ENCODE data around the gene SALL2. TPM values are rescaled to one million over a fixed set of nuclear protein-coding genes. Genes with fewer than 3 reads are reported as not detected.
"Not testable (repeated sequence)": the region's sequence is repeated elsewhere in the genome, so short reads cannot be mapped to it uniquely, and the experiment has no call there.

The SALL2 gene
- total and polyA plus RNA-seq, 12 donors, result 3.2 to 20.6 (median 6.9) TPM

DNA sequence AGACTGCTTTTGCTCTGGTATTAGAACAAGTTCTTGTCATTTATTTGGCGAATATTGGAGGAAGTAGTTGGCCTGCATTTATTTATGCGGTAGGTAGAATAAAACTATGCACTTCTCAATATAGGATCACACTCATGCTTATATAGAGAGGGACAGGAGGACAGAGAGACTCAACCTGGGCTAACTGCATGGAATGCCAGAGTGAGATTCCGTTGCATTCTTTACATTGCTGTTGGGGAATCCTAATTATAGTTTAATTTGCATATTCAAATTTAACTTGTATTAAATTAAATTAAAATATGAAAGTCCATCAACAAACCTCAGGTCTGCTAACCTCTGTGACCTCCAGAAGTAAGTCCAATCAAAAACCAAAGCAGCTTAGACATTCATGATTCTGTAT is 27.1 kb upstream of the SALL2 start:
- peaks cover 0 to 14% of the 10 kb centered on the region in 2 donors for H3K4me1 ChIP-seq (replicated peaks in 1 of 2)
- no peak overlapping the region for H3K4me3 ChIP-seq
- WGBS, 4 donors, result 89 to 95% (median 92%) methylated on average over 3 of the region's 3 CpGs
- no peak for DNase-seq
- no peaks in the 10 kb centered on the region for H3K36me3 ChIP-seq (replicated peaks in 1 of 2)
- intact Hi-C loops (cut with DNase I), result loop anchor here in 1 of 2 donors (10.0 kb wide), 1 partner anchor 58 kb away; no protein-coding TSS in a partner anchor
- H3K9me3 ChIP-seq (replicated peaks in 1 of 3), result no peaks in the 10 kb centered on the region
- no peak overlapping the region for H3K27ac ChIP-seq
- TF ChIP-seq, protein P1, sequence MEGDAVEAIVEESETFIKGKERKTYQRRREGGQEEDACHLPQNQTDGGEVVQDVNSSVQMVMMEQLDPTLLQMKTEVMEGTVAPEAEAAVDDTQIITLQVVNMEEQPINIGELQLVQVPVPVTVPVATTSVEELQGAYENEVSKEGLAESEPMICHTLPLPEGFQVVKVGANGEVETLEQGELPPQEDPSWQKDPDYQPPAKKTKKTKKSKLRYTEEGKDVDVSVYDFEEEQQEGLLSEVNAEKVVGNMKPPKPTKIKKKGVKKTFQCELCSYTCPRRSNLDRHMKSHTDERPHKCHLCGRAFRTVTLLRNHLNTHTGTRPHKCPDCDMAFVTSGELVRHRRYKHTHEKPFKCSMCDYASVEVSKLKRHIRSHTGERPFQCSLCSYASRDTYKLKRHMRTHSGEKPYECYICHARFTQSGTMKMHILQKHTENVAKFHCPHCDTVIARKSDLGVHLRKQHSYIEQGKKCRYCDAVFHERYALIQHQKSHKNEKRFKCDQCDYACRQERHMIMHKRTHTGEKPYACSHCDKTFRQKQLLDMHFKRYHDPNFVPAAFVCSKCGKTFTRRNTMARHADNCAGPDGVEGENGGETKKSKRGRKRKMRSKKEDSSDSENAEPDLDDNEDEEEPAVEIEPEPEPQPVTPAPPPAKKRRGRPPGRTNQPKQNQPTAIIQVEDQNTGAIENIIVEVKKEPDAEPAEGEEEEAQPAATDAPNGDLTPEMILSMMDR (IDR thresholded peaks at IDR 0.05), result no peak
- TF ChIP-seq POLR2A (IDR thresholded peaks at IDR 0.05), result no peak
- no peaks in the 10 kb centered on the region for H3K27me3 ChIP-seq

GRCh38 chr14:21544588-21544987 is 18.4 kb upstream of the SALL2 start:
- DNase-seq; intact Hi-C loops (cut with DNase I): not testable (repeated sequence)

GRCh38 chr14:21543963-21544362 is 17.8 kb upstream of the SALL2 start:
- Histone ChIP-seq H3K4me3 (no peak overlapping the region), H3K27me3 (peaks cover 5% of the 10 kb centered on the region), H3K27ac (no peak overlapping the region), H3K4me1 (replicated peaks in 1 of 2) (no peaks in the 10 kb centered on the region), H3K9me3 (replicated peaks in 1 of 3) (no peaks in the 10 kb centered on the region), H3K36me3 (replicated peaks in 1 of 2) (no peaks in the 10 kb centered on the region)
- no peak for DNase-seq
- intact Hi-C loops (cut with DNase I), result no loop called here
- 51 to 59% (median 56%) methylated on average over 5 of the region's 5 CpGs for WGBS, 4 donors
- no peak for TF ChIP-seq POLR2A (IDR thresholded peaks at IDR 0.05)
- TF ChIP-seq, protein P1 (IDR thresholded peaks at IDR 0.05), result no peak

More at GRCh38 chr14:21544588-21544987, 18.4 kb upstream of the SALL2 start:
- not testable (repeated sequence) for H3K4me1 ChIP-seq (replicated peaks in 1 of 2); H3K36me3 ChIP-seq (replicated peaks in 1 of 2); H3K27ac ChIP-seq; H3K4me3 ChIP-seq; H3K27me3 ChIP-seq; H3K9me3 ChIP-seq (replicated peaks in 1 of 3)
- WGBS, 4 donors, result 86 to 94% (median 91%) methylated on average over 7 of the region's 7 CpGs

- intact Hi-C loops (cut with DNase I), result no loop called here
- no peak overlapping the region for H3K27ac ChIP-seq
Measured at GRCh38 chr14:21543521-21543960, 17.4 kb upstream of the SALL2 start.

More at GRCh38 chr14:21543521-21543960, 17.4 kb upstream of the SALL2 start:
- WGBS, 4 donors, result 48 to 59% (median 56%) methylated on average over 7 of the region's 7 CpGs
- no peak overlapping the region for H3K4me3 ChIP-seq
- H3K4me1 ChIP-seq (replicated peaks in 1 of 2), result no peaks in the 10 kb centered on the region
- peaks cover 5% of the 10 kb centered on the region for H3K27me3 ChIP-seq
- H3K9me3 ChIP-seq (replicated peaks in 1 of 3), result no peaks in the 10 kb centered on the region
- TF ChIP-seq POLR2A (IDR thresholded peaks at IDR 0.05), result no peak
- TF ChIP-seq, protein P1 (IDR thresholded peaks at IDR 0.05), result no peak
- no peak for DNase-seq
- no peaks in the 10 kb centered on the region for H3K36me3 ChIP-seq (replicated peaks in 1 of 2)

All from adrenal gland (tissue), 12 donors.